Dedifferentiated amniotic fluid mesenchymal stem cell (primary cell): Measurements from ENCODE around the gene CPA1.

Source experiments
- DNase-seq: peaks from one replicate; pipeline ENCODE4 v3.0.0-alpha.2; 2016; ENCODE audit errors: extremely low spot score

The CPA1 gene

DNA sequence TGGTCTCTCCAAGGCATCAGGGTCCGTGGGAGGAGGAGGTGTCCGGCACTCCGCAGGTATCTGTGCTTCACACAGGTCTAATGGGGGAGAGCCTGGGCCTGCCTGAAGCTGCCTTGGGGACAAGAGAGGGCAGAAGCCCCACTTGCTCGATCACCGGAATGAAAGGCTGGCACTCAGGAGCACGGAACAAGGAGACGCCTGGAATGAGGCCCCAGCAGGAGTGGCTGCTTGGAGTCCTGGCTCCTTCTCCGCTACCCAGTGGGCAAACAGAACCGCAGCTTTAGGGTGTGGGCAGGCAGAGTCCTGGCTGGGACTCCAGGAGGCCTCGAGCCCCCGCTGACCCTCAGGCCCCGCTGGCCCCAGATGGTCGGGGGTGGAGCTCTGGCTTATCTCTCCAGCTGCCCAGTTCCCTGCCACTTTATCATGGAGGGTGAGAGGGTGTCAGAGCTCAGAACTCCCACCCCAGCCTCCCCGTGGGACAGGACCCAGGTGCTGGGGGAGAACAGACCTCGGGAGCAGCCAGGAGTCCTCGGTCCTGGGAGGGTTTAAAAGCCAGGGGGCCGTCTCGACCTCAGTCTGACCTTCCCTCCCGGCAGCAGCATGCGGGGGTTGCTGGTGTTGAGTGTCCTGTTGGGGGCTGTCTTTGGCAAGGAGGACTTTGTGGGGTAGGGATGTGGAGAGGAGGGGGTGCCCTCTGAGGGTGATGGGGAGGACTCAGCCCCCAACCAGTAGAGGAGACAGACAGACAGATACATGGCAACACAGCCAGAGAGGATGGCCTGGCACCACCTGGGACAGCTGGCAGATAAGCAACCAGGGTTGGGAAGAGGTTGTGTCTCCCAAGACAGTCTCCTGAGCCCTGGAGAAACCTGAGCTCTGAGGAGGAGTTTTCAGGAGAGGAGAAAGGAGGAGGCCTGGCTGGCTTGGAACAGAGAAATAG, at the start of gene CPA1:
CPA1 (plus strand) TSS at position 574 of the 940 bp plus-strand sequence; CDS start at position 601, 27 bp downstream.
- DNase-seq: no peak

DNA sequence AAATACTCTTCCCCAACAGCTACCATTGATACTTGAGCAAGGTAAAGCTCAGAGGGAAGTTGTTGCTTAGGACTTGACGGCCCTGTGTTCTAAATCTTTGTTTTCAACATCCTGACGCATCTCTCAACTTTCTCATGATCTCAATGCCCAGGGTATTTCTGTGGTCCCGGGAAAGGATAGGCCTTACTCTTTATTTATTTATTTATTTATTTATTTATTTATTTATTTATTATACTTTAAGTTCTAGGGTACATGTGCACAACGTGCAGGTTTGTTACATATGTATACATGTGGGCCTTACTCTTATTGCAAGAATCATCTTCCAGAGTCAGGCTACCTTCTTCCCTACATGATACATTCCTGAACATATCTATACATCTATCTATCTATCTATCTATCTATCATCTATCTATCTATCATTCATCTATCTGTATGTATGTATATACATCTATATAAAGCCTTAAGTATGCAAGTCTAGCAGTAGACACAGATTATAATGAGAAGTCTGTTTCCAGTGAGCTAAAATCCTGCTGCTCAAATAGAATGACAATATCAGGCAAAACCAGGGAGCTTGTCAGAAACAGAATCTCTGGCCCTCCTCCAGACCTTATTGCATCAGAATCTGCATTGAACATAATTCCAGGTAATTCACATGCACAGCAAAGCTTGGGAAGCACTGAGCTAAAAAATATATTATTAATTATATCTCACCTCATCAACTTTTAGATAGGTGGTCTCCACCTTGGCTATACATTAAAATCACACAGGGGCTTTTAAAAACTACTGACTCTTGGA, 47.8 kb upstream of the CPA1 start:
- no peak for DNase-seq

DNA sequence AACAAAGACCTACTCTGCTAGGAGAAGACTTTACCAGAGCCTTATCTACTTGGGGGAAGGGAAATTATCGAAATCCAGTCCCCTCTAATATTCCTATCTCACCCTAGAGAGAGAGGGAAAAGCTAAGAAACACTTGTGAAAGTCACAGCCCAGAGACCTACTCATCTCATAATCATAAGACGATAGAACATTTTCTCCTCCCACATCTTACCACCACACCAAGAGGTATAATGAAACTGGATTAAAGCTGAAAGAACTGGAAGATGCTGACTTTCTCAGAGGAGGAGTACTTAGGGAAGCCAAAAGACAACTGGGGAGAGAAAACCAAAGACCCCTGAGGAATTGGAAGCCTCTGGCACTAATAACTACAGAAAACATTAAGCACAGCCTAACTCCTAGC, 46.5 kb upstream of the CPA1 start:
- DNase-seq: no peak

DNA sequence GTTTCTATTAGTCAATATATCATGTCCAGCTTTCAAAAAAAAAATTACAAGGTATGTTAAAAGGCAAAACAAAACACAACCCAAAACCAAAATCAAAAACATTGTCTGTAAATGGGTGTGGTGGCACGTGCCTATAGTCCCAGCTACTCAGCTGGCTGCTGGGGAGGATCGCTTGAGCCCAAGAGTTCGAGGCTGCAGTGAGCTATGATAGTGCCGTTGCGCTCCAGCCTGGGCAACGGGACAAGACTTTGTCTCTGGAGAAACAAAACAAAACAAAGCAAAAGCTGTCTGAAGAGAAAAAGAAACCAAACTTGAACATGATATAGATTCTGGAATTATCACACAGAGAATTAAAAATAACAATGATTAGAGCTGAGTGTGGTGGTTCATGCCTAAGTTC, 46.0 kb upstream of the CPA1 start:
- DNase-seq: no peak

DNA sequence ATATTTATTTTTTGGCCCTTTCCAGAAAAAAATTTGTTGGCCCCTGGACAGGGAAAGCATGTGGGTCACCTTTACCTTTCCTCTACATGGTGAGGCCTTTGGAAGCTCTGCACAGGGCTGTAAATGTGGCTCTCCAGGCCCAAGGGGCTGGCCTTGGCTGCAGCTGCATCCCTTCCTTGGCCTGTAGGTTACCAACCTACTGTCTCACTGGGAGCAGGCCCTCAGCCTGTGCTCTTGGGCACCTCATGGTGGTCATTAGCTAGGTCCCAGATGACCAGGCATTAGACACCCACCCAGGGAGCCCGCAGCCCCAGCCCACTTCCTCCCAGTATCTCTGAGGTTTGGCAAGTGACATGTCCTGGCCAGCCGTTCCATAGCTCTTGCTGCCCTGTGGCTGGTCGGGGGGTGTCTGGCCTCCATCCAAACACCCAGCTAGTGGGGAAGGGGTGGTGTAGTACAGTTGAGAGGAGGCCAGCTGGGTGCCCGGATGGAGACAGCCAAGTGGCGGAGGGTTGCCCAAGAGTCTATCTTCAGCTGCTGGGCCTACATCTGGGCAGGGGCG, 42.8 kb upstream of the CPA1 start:
- no peak for DNase-seq

DNA sequence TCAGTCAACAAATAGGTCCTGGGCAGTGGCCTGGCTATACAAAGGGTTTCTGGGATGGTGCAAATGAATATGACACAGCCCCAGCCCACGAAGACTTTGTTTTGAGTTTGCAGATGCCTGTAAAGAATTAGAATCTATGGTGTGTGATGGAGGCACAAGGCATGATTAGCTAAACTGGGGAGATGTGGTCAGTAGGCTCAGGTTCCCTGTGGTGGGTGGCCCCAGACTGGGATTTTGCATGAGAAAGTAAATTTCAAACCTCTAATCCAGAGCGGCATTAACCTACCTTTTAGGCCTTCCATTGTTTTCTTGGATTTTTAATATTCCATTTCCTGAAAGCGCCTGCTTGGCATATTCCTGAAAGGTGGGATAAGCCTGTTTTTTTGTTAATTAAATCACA, 42.1 kb upstream of the CPA1 start:
- DNase-seq: no peak

DNA sequence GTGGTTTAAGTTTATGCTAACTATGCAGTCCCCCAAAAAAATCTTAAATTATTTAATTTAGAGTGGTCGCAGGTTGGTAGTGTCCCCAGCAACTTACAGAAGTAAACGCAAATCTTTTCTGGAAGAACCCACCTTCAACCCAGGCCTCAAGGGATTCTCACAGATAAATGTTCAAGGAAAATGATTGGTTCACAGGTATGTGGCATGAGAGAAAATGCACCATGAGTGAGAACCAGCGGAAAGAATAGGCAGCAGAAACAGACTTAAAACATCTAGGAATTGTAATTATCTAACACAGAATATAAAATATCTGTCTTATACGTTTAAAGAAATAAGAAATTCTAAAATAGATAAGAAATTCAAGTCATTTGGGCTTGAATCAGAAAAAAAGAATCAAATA, 38.4 kb upstream of the CPA1 start:
- DNase-seq: no peak

DNA sequence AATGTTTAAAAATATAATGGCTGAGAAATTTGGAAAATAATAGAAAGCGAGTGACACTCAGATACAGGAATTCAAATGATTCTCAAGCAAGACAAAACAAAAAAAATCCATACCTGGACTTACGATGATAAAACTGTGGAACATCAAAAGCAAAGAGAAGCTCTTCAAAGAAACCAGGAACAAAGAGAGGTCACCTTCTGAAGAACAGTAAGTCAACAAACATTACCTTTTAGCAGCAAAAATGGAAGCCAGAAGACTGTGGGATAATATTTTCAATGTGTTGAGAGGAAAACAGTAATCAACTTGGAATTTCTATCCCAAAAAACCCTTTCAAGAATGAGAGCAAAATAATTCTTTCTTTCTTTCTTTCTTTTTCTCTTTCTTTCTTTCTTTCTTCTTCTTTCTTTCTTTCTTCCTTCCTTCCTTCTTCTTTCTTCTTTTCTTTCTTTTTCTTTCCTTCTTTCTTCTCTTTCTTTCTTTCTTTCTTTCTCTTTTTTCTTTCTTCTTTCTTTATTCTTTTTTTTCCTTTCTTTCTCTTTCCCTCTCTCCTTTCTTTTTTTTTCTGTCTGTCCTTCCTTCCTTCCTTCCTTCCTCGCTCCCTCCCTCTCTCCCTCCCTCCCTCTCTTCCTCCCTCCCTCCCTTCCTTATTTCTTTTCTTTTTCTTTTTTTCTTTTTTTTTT, 37.5 kb upstream of the CPA1 start:
- no peak for DNase-seq

DNA sequence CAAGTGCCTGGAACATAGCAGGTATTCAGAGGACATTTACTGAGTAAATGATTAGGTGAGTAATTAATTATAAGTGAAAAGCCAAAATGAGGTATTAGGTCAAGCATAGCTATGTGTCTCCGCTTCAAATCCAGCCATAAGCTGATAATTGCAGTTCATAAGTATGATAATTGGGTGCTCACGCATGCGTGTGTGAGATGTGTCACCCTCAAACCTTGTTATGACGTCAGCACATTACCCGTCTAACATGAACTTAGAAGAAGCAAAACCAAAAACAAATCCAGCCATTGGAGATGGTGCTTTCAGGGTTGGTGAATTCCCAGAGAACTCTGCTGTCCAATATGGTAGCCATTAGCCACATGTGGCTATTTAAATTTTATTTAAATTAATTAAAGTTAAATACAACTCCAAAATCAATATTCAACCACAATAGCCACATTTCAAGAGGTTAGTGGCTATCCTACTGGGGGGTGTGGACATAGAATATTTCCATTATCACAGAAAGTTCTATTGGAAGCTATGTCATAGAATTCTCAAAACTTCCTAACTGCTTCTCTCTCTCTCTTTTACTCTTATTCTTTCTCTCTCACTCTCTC, 35.9 kb upstream of the CPA1 start, which contains the start of gene CPA5:
CPA5 (plus strand) TSS at position 546 of the 596 bp plus-strand sequence. CDS start 1,670 bp downstream, outside the sequence.
- DNase-seq: no peak

DNA sequence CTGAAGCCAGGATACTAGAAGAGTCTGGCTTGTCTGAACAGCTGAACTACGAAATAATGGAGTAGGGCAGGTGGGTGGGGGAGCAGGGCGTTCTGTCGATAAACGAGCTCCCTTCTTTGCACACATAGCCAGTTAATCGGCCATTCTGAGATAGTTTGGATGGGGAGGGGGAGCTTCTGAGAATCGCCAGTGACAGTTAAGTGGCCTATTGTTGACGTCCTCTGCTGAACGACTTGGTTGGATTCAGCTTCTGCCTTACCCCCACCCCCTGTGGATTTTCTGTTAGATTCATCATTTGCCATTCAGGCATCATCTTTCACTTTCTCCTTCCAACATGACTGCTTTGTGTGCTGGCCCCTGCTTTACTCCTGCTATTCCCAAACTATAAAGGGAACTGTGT, 35.2 kb upstream of the CPA1 start:
- no peak for DNase-seq

DNA sequence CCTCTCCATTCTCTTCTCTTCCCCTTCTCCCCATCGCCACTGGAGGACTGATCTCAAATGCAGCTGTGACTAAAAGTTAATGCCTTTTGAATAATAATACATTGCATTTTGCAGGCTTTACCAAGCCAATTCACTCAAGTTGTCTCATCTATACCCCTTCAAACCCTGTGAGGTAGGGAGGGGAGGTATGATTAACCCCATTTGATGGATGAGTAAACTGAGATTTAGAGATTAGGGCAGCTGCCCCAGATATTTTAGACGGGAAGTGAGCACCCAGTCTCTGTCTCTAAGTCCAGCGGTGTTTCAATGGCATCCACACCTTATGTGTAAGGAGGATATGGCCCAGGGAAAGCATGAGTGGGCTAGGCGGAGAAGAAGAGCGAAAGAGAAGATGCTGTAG, 34.6 kb upstream of the CPA1 start:
- no peak for DNase-seq

DNA sequence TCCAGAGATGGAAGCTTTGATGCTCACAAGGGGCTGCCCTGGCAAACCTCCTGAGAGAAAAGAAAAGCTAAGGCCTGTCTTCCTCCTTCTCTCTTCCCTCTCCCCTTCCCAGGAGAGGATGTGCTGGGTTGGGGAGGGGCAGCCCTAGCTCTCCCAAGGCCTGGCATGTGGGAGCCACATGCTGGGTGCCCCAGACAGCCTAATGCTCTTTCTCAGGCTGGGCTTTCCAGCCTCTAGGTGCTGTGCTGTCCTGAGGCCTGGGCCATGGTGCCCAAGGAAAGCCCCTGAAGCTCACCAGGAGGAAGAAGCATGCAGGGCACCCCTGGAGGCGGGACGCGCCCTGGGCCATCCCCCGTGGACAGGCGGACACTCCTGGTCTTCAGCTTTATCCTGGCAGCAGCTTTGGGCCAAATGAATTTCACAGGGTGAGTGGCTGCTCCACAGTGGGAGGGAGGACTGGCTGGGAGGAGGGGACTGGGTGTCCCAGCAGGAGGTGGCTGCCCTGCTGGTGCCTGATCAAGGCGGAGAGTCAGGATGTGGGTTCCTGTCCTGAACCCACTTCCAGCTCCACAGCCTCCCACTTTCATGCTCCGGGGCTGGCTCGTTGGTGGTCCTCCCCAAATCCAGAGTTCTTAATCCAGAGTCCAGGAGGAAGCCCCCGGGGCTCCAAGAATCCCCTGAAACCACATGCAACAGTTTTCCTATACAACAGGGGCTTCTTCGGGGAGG, 34.0 kb upstream of the CPA1 start:
- no peak for DNase-seq

DNA sequence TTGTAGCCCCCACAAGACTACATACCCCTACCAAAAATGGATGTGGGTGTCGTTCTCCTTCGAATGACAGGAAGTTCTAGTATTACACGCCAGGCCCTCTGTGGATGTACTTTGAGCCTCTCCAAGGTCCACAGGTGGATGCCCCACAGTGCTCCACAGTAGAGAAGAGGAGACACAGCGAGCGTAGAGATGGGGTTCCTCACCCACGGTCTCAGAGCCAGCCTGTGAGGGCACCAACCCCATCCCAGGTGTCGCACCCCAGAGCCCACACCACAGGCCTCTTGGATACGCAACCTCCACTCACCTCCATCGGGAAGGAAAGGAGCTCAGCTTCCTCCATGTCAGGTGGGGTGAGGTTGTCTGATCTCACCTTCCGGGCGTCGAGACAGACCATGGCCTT, 33.4 kb upstream of the CPA1 start:
- no peak for DNase-seq

DNA sequence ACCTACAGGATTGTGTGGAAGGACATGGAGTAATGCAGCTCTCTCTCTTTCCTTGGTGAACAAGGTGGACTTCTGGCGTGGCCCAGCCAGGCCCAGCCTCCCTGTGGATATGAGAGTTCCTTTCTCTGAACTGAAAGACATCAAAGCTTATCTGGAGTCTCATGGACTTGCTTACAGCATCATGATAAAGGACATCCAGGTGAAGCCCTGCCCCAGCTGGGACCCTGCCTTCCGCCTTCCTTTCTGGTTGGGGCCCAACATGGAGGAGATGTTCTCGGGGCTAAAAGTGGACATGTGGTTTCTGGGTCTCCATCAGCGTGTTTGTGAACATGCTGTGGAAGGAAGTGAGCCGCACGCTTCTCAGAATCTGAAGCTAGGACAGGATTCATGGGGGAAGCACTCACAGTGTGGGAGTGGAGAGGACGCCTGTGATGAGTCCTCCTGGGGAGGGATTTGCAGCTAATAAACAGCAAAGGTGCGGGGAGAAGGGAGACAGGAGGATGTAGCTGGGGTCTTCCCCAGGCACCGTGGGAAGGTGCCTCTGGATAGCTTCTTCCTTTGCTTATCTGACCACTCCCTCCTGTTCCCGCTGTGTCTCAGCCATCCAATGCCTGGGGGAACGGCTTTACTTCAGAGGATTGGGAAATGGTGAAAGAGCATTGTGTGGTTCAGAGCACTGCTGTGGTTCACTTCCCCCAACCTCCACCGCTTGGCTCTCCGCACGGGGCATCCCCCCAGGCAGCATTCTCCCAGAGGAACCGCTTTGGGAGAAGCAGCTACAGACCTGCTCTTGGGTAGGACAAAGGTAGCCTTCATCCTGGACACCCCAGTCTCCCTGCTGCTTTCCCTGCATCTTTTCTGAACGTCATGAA, 30.1 kb upstream of the CPA1 start:
- no peak for DNase-seq

DNA sequence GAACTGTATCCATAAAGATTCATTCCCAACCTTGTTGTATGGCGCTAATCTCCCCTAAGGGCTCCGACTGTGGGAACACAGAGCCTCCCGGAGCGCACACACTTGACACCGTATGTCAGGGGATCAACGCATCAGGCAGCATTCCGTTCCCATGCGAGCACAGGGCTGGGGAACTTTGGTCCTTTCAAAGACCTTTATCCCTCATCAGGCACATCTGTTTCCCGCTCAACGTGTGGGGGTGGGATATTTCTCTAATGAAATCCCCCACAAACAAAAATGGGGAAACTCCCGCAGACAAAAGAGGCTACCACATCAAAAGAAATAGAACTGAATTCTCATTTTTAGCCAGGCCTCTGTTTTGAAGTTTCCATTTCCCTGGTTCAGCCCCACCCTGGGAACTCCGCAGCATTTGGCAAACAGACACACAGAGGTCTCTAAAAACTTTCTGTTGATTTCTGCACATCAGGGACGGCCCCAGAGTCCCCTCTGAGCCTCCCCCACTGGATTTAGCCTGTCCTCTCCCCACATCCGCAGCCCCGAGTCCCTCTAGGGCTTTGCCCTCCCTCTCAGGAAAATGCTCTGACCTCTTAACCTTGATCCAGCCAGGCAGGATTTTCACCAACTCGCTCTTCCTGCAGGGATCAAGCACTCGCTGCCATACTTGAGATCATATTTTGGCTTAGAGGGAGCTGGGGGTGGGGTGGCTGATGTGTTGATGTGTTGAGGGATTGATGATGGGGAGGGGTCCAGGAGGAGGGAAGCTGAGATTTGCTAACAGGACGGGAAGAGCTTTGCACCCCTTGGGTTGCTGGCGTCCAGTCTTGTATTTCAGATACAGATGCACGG, 29.1 kb upstream of the CPA1 start:
- no peak for DNase-seq

DNA sequence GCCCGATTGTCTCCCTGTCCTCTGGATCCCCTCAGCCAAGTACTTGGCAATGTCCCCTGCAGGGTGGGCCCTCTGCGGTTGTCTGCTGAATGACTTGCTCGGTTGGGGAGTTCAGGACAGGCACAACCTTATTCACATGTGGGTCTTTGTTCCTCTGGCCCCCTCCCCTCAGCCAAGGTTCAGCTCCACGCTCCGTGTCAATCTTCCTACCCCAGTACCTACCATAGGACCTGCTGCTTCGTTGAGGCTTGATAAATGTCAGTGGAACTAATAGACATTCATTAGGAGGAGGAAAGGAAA, 28.6 kb upstream of the CPA1 start:
- DNase-seq: no peak

DNA sequence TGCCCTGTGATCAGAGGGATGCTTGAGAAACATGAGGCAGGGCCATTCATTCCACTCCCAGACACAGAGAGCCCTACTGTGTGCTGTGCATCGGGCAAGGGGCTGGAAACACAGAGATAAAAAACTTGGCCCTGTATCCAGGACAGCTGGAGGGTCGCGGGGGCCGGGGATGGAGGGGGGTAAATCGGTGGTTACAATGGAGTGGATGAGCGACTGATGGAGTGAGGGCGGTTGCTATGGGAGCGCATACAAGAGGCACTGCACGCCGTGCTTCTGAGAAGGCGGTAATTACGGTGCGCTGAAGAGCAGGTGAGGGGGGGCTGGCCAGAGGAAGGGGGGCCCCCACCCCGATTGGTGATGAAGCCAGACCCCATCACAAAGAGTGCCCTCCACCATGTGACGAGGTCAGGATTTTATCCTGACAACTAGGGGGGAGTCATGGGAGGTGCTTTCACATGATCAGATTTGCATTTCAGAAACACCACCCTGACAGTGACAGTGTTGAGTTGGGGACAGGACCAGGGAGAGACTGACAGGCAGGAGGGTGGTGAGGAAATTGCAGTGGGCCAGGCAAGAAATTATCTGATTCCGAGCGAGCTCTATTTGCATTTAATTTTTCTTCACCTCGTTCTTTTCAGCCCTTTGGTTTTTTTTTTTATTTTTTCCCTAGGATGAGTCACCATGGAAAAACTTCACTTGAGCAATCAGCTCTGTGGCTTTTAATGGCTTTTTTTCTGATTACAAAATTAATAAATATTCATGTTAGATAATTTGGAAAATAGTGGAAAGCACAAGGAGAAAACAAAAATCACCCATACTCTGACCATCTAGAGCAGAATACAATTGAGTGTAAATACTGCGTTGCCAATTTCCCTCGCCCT, 27.9 kb upstream of the CPA1 start:
- peak; percentile 39 for DNase-seq

DNA sequence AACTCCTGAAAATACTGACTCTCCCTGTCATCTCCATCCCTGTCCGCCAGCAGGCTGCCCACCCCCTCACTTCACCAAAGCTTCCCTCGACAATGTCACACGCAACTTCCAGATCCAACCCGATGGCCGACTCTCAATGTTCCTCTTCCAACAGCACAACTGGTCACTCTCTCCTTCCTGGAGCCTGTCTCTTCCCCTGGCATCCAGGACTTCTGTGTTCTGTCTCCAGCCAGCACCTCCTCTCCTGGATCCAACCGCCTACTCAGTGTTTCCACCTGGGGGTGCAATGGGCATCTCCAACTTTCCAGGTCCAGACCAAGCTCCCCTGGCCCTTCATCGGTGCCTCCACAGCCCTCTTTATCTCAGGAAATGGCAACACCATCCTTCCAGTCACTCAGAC, 27.1 kb upstream of the CPA1 start:
- DNase-seq: no peak
